Kidney (tissue), 14 donors: ENCODE measurements around the gene CHRNA10. TPM values are rescaled to one million over a fixed set of nuclear protein-coding genes. Genes with fewer than 3 reads are reported as not detected.
A peak's percentile ranks its signal among the peaks of the same experiment; 100 is the strongest.

Source experiments
- DNase-seq, 5 donors: peaks; one replicate each; pipeline ENCODE4 v3.0.0-alpha.2; 2013 to 2020
- FAIRE-seq: peaks from 2 replicates; lab custom pipeline; 2012; peaks lifted over from hg19 to GRCh38; lab: Jason Lieb, UNC
- H3K27ac ChIP-seq, 2 donors: one replicate each; pipeline ENCODE4 v1.7.0; 2013; ENCODE audit warnings: low read depth in 2 of 2, low read length in 2 of 2, inconsistent platforms in 1 of 2
- H3K27me3 ChIP-seq: one replicate; pipeline ENCODE4 v1.7.1; 2013; ENCODE audit warnings: low read length, inconsistent platforms; ENCODE audit not compliant: control insufficient read depth, insufficient read depth
- H3K36me3 ChIP-seq, 3 donors: one replicate each; pipeline versions ENCODE4 v1.7.0 to v1.7.1; 2013; ENCODE audit warnings: low read length in 3 of 3, control low read depth in 1 of 3, inconsistent platforms in 1 of 3; ENCODE audit not compliant: insufficient read depth in 3 of 3, control insufficient read depth in 2 of 3
- H3K4me1 ChIP-seq, 3 donors: one replicate each; pipeline versions ENCODE4 v1.7.0 to v1.7.1; 2013; ENCODE audit warnings: low read length in 3 of 3, inconsistent platforms in 1 of 3, low read depth in 1 of 3; ENCODE audit not compliant: control insufficient read depth in 2 of 3, insufficient read depth in 2 of 3
- H3K4me3 ChIP-seq, 3 donors: one replicate each; pipeline versions ENCODE4 v1.7.0 to v1.8.1; 2013; ENCODE audit warnings: low read length in 3 of 3, control low read depth in 1 of 3, inconsistent platforms in 1 of 3
- H3K9ac ChIP-seq, 3 donors: one replicate each; pipeline versions ENCODE4 v1.7.0 to v1.7.1; 2013; ENCODE audit warnings: low read length in 3 of 3, control low read depth in 1 of 3, inconsistent platforms in 1 of 3
- H3K9me3 ChIP-seq, 3 donors: one replicate each; pipeline versions ENCODE4 v1.7.0 to v1.7.1; 2013; ENCODE audit warnings: low read length in 3 of 3, control low read depth in 1 of 3, inconsistent platforms in 1 of 3; ENCODE audit not compliant: control insufficient read depth in 2 of 3, insufficient read depth in 1 of 3
- CTCF ChIP-seq: IDR thresholded peaks from 3 replicates; pipeline ENCODE4 v1.5.1; 2012; ENCODE audit warnings: mild to moderate bottlenecking, moderate library complexity, borderline replicate concordance; ENCODE audit not compliant: insufficient read depth; ENCODE audit errors: extremely low read depth
- intact Hi-C: fragments of 100-400 bp; cut with DNase I; formaldehyde crosslinking; loops from one replicate; pipeline ENCODE4 v1.11.1; 2022
- polyA plus RNA-seq: library from polyadenylated mRNA; stranded (reverse); fragments of 350-450 nt; fragmentation: Illumina TruSeq; extraction: RNeasy Lipid Tissue Mini Kit (QIAGEN cat#74804); gene quantifications from one replicate; pipeline ENCODE4 v1.2.3, GENCODE V29; 2014; ENCODE audit warnings: low read depth, low replicate concordance; ENCODE audit not compliant: insufficient read depth
- total RNA-seq: library from RNA; stranded (reverse); fragmentation: NEBNext Ultra II Directional; extraction: Animal tissue kit (Norgen Biotek cat#: 25700); gene quantifications from one replicate; pipeline ENCODE4 v1.2.1, GENCODE V29; 2021
- donor health status: control.
- donor health status: control.
- donor health status: control.
- donor health status: control.
- donor health status: control.
- donor health status: DM: yes; HTN: yes; CAD: no.
- donor health status: Normal renal cell carcinoma (clear cell type).

Gene CHRNA10
- total and polyA plus RNA-seq, 2 donors from 2014 or later, result 0.39 to 1.2 TPM

GRCh38 chr11:3667149-3668035 is 3.8 kb downstream of the CHRNA10 start:
- DNase-seq, result no peak
- Histone ChIP-seq H3K9ac (no peak overlapping the region), H3K27me3 (no peaks in the 10 kb centered on the region), H3K27ac (no peak overlapping the region), H3K36me3 (peaks cover under 1 to 12% (median 4%) of the 10 kb centered on the region in 3 donors), H3K4me3 (no peak overlapping the region), H3K4me1 (no peaks in the 10 kb centered on the region), H3K9me3 (no peaks in the 10 kb centered on the region)
- FAIRE-seq, result no peak
- TF ChIP-seq CTCF, result no peak
- intact Hi-C loops, result no loop called here

- no peak for DNase-seq
- no peak overlapping the region for H3K9ac ChIP-seq
- intact Hi-C loops, result no loop called here
- H3K27ac ChIP-seq, result no peak overlapping the region
- no peaks in the 10 kb centered on the region for H3K27me3 ChIP-seq
- H3K36me3 ChIP-seq, result peaks cover 0 to 8% (median 4%) of the 10 kb centered on the region in 3 donors
- H3K9me3 ChIP-seq, result no peaks in the 10 kb centered on the region
- no peak overlapping the region for H3K4me3 ChIP-seq
- FAIRE-seq, result no peak
- no peaks in the 10 kb centered on the region for H3K4me1 ChIP-seq
- no peak for TF ChIP-seq CTCF
Observed at GRCh38 chr11:3666023-3666530, 5.1 kb downstream of the CHRNA10 start.

- DNase-seq (peak in 1 of 5 donors; percentile 59), FAIRE-seq (no peak)
- intact Hi-C loops, result no loop called here
- Histone ChIP-seq H3K9me3 (no peaks in the 10 kb centered on the region), H3K4me3 (no peak overlapping the region), H3K27me3 (no peaks in the 10 kb centered on the region), H3K27ac (no peak overlapping the region), H3K36me3 (peaks cover 0 to 8% (median 4%) of the 10 kb centered on the region in 3 donors), H3K4me1 (no peaks in the 10 kb centered on the region), H3K9ac (no peak overlapping the region)
- TF ChIP-seq CTCF, result no peak
Observed at GRCh38 chr11:3665336-3666022, 5.7 kb downstream of the CHRNA10 start.
